Activated naive CD4-positive, alpha-beta T cell treated with anti-CD3 and anti-CD28 coated beads, Interleukin-2, amount 50 U/mL, for 72 hours (primary cell): ENCODE data around the gene KISS1. TPM values are rescaled to one million over a fixed set of nuclear protein-coding genes. Genes with fewer than 3 reads are reported as not detected.

Experiments used
- total RNA-seq, 2 donors: library from RNA; stranded (reverse); gene quantifications; one replicate each; pipeline ENCODE4 v1.2.3, GENCODE V29; 2022

The KISS1 gene
- total RNA-seq, 2 donors from 2014 or later: 0.91 TPM; not detected in 1

Other genes starting within 250 kb of the KISS1 start
- under 1 TPM in 1 of 2 donors, not detected in 1; 0.73 TPM for gene SOX13, start 123.4 kb downstream of the KISS1 start, total RNA-seq
- 1 to 10 TPM in 1 of 2 donors, under 1 TPM in 1; 0.84 to 1.6 TPM for gene ETNK2, start 44.4 kb downstream of the KISS1 start, total RNA-seq
- not detected for gene REN, start 30.2 kb downstream of the KISS1 start, total RNA-seq
- gene GOLT1A, start 17.5 kb upstream of the KISS1 start, total RNA-seq: 1 to 10 TPM in 1 of 2 donors, not detected in 1; 1.1 TPM
- gene PLEKHA6, start 163.4 kb upstream of the KISS1 start, total RNA-seq: 1 to 10 TPM; 1.0 to 2.6 TPM
- 100 to 1,000 TPM in 1 of 2 donors, 10 to 100 TPM in 1; 54.6 to 138 TPM for gene PPP1R15B, start 215.3 kb upstream of the KISS1 start, total RNA-seq